CD4-positive, alpha-beta T cell treated with Interleukin-6 for 4 hours (primary cell): ENCODE data around the gene LEMD3.

Experiments
- DNase-seq: peaks from one replicate; pipeline ENCODE4 v3.0.0-alpha.2; 2020; ENCODE audit warnings: mixed read lengths

Gene LEMD3

GRCh38 chr12:65170209-65170881, 962 bp downstream of the LEMD3 start:
- peak; percentile 73 for DNase-seq

DNA sequence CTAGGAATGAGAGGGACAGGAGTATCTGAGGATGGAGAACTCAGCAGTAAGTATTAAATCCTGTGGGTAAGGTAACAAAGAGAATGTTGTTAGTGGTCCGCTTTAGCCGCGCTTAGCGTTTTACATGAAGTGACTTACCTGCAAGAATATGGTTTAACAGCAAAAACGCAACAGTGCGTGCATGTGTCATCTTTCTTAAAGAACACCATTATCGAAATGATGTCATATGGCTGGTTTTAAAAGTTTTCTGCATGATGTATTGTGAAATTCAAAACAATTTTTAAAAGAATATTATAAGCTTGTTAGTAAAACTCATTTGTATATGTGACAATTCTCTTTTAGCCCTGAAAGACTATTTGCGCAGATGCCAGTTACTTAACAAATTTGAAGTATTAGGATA, 1.7 kb downstream of the LEMD3 start:
- no peak for DNase-seq

DNA sequence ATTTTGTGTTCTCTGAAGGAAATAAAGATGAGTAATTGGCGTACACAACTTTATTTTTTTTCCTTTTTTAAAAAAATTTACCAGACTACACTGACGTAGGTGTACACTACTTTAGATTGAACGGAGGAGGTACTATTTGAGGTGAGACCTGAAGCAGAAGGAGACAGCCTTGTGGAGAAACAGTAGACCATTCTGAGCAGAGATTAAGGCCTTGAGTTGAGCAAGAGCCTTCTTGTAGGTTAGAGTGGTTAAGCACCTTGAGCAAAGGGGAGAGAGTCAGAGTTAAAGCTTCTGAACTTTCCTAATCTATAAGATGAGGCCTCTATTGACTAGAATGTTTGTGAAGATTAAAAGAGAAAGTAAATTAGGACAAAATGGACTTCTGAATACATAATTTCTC, 2.5 kb downstream of the LEMD3 start:
- no peak for DNase-seq

DNA sequence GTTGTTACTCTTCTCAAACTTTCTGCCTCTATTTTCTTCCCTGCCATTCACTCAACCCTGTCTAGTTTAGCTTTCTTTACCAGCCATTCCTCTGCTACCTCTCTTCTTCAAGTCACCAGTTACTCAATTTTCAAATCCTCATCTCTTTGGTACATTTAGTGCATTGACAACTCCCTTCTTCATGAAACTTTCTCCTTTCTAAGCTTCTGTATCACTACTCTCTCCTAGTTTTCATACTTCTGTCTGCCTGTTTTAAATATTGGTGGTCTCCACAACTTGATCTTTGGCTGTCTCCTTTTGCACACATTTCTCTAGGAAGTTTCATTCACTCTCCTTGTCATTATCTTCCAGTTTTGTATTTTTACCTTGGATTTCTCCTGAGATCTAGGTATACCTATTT, 6.0 kb downstream of the LEMD3 start:
- DNase-seq, result no peak

DNA sequence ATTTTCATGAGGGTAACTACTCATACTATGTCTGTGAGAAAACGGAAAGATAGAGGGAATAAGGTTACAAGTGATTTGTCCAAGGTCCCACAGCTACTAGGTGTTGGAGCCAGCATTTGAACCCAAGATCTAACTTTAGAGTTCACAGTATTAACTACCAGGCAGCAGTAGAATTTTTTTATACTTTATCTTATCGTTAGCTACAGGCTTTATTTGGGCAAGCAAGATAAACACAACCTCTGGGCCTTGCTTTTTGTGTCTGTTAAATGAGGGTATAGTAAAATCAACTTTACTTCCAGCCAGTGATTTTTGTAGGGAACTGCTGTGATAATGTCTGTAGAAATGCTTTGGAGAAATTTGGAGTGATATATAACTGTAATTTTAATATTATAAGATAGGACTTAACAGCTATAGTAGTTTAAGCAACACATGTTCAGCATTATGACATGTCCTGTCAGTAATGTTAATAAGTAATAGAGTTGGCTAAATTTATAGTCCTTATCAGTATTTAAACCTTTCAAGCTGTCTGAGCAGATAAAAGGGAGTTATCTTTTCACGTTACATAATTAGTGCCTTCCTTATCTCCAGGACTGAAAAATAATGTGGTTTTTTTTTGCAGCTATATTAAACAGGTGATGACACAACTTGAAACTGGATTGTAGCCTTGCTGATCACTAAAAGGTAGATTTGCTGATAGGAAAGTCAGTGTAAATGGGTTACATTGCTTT, 12.8 kb downstream of the LEMD3 start:
- DNase-seq, result no peak

DNA sequence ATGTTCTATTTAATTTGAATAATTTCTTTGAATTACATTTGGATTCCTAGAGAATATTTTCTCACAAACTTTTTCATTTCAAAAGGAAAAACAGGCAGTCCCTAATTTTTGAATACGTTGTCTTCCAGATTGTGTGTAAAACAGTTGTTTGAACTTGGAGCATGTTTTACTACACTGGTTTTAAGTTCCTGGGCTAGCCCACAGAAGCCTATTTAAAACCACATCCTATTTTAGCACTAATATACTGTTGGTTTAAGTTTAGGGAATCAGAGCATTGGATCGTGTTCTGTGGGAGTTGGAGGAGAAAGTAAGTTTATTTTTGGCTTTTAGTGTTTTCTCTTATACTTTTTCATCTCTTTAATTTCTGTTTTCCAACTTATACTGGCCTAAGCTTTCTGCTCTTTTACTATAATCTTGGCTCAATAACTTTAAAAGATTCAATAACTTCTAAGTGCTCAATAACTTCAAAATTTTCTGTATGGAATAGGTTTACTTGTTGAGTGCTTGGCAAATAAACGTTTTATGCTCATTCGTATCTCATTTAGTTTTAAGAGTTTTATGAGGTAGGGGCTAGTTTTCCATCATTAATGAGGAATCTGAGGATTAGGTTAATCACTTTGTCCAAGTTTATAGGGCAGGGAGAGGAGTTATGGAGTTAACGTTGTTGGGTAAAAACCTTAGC, 14.9 kb downstream of the LEMD3 start:
- DNase-seq, result no peak

DNA sequence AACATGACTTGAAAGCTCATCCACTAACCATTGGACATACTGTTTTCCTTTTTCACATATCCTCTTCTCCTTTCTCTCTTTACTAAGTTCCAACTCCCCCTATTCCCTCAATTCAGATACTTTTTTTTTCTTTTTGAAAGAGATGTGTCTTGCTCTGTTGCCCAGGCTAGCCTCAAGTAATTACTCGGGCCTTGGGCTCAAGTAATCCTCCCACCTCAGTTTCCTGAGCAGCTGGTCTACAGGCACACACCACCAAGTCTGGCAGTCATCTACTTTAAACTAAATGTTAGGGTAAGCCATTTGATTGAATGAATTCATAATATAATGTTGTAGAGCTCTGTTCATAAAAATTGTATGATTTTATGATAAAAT, 15.5 kb downstream of the LEMD3 start:
- no peak for DNase-seq

DNA sequence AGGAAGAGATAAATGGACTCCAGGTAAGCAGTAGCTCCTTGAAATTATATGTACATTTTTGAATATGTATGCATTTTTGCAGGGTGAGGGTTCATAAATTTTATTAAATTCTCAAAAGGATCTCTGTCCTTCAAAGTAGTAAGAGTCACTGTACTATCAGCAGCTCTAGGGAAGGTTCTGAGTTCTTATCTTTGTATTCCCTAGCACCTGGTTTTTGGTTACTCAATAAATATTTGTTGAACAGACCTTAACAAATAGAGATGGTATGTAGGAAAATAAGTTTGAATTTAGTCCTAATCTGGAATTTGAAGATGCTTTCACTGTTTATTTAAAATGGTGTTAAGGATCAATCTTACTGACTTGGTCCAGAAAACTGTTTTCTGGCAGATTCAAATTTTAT, 18.3 kb downstream of the LEMD3 start:
- DNase-seq, result no peak

DNA sequence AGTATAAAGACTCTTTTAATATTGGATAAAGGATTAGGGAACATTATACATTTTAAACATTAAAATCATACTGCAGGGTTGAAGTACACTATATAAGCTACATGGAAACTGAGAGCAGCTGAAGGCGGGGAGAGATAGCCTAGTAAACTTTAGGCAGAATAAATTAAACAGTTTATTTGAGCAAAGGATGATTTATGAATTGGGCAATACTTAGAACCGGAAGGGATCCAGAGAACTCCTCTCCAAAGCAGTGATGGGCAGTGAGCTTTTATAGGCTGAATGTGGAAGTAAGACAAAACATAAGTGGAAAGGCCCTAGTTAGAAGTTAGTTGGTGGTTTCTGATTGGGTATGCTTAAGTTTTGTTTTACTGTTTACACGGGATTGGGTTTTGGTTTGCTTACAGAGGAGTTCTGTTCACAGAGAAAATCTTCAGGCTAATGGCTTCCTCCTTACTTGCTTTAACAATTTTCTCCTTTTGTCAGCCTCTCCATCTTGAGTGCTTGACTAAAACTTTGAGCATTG, 18.9 kb downstream of the LEMD3 start:
- DNase-seq, result no peak

- DNase-seq, result no peak
These were observed 19.8 kb downstream of the LEMD3 start for GRCh38 chr12:65189028-65189718.

GRCh38 chr12:65192963-65193516, 23.7 kb downstream of the LEMD3 start:
- no peak for DNase-seq

DNA sequence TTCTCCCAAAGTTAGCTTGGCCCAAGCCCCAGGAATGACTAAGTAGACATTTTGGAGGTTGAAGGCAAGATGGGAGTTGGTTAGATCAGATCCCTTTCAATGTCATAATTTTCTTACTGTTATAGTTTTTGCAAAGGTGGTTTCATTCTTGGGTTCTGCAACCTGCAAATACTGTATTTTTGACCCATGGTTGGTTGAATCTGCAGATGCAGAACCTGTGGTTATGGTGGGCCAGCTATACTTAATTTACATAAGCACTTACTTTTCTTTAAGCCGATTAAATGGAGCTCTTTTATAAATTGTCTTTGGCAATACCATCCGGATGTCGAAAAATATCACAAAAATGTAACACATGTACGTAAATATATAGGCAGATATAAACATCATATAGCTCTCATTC, 25.6 kb downstream of the LEMD3 start:
- DNase-seq, result no peak

GRCh38 chr12:65195387-65196055, 26.1 kb downstream of the LEMD3 start:
- DNase-seq, result no peak

DNA sequence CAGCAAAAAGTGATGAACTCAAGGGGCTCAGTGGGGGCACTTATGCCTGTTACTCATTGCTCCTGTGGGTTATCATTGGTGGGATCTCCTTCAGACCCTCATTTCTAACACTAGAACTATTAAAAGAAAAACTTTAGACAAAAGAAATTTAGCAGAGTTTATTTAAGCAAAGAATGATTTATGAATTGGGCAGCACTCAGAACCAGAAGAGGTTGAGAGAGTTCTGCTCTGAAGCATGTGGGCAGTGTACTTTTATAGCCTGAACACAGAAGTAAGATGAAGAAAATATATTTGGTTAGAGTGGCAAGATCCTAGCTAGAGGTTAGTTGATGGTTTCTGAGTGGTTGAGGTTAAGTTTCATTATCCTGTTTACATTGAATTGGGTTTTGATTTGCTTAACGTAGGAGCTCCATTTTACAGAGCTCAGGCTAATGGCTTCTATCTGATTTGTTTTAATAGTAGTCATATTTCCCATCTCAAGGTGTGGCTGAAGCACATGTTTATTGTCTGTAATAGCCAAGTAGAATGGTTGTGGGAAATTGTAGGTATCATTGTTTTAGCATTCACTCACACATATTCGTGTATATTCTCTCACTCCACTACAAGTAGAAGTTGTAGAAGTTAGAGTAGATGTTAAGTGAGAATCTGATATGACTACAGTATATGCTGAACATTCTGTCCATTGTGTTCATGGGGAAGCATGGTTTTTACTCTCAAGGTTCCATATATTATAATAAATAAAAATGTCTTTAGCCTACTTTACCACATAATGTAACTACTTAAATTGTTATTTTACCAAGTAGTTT, 27.6 kb downstream of the LEMD3 start:
- DNase-seq, result no peak

DNA sequence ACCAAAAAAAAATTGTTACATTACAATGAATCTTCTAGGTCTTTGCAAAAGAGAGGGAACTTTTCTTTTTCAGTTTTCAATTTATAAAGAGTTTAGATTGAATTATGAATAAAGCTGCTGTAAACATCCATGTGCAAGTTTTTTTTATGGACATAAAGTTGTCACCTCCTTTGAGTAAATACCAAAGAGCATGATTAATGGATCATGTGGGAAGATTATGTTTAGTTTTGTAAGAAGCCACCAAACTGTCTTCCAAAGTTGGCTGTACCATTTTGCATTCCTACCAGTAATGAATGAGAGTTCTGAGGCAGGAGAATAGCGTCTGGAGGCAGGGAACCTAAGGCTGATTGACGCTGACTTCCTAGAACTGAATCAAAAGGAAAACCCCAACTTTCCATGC, 30.2 kb downstream of the LEMD3 start:
- no peak for DNase-seq

DNA sequence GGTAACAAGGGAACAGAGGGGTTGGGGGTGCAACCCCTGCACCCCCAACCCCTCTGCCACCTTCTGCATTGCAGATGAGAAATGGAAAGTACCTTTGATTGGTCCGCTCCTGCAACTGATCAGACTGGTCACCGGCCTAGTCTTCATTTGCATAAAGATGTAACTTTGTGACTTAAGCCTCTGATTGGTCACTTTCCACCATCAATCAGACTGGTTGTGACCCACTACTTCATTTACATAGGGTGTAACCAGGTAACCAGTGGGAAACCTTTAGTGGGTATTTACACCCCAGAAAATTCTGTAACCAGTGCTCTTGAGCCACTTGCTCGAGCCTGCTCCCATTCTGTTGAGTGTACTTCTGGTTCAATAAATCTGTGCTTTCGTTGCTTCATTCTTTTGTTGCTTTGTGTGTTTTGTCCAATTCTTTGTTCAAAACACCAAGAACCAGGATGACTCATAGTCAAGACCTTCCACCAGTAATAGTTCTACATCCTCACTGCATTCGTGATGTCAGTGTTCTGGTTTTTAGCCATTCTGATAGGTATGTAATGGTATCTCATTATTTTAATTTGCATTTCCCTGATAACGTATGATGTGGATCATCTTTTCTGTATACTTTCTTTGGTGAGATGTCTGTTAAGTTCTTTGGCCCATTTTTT, 30.8 kb downstream of the LEMD3 start:
- DNase-seq, result no peak

GRCh38 chr12:65203376-65203775, 34.0 kb downstream of the LEMD3 start:
- no peak for DNase-seq

GRCh38 chr12:65204886-65205525, 35.6 kb downstream of the LEMD3 start:
- no peak for DNase-seq

- DNase-seq, result no peak
These were observed 36.5 kb downstream of the LEMD3 start for GRCh38 chr12:65205886-65206285.

- DNase-seq, result no peak
These were observed 38.7 kb downstream of the LEMD3 start for GRCh38 chr12:65208125-65208524.
